Activated CD4-positive, alpha-beta T cell treated with anti-CD3 and anti-CD28 coated beads for 24 hours (primary cell): ENCODE data around the gene DDI2.
"Not testable (repeated sequence)": the region's sequence is repeated elsewhere in the genome, so short reads cannot be mapped to it uniquely, and the experiment has no call there.

ENCODE experiments used
- DNase-seq, 2 donors: peaks; one replicate each; pipeline ENCODE4 v3.0.0-alpha.2; 2020; ENCODE audit warnings: low read depth in 2 of 2

Gene DDI2

DNA sequence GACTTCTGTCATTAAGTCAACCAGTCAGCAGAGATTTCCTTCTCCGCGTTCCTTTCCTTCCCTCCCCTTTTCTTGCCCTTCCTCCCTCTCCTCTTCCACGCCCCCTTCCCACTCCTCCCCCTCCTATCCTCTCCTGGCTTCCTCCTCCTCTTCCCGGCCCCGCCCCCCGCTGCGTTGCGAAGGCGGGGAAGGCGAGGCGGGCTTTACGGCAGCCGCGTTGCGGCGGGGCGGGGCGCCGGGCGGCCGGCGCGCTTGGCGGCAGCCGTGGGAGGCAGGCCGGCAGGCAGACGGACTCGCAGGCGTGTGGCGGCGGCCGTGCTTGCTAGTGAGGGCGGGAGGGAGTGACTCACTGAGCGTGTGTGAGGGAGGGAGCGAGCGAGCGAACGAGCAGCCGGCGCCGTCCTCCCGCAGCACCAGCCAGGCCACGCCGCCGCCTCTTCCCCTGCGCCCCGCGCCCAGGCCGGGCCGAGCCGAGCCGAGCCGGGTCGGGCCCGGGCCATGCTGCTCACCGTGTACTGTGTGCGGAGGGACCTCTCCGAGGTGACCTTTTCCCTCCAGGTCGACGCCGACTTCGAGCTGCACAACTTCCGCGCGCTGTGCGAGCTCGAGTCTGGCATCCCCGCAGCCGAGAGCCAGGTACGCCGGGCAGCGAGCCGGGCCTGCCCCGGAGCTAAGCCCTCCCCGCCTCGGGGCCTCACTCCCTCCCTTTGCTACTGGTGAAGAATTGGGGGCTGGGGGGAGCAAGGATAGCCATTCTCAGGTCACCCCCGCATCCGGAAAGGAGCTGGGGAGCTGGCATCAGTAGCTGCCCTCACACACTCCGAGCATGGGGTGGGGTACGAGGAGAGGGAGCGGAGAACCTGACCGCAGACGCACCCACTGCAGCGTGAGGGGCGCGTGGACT, at the start of gene DDI2:
Gene DDI2, plus strand, starts transcription at position 286 of the 904 bp plus-strand sequence. Its CDS starts 213 bp downstream, at position 499.
- peak; percentile 87 to 88 for DNase-seq

- DNase-seq = no peak
These were observed 48.7 kb upstream of the DDI2 start for GRCh38 chr1:15568387-15569073.

- no peak for DNase-seq
These were observed 46.4 kb upstream of the DDI2 start for GRCh38 chr1:15570861-15571260.

GRCh38 chr1:15571266-15571665, 46.0 kb upstream of the DDI2 start:
- no peak for DNase-seq

DNA sequence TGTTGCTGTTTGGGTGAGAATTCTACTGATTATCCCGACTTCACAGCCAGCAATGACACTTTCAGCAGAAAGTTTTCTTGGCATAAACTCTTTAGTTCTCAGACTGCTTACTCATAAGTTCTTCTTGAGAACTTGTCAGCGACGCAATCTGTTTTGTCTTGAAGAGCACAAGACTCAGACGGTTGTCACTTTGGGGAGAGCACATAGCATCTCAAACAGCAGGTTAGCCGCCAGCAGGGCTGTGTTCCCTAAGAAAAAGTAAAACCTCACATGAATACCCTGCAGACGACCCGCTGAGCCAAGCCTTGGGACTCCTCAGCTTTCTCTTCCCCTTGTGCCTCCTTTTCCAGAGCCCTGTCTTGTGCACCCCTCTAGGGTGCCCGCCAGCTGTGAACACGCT, 43.8 kb upstream of the DDI2 start:
- no peak for DNase-seq

- no peak for DNase-seq
These were observed 42.5 kb upstream of the DDI2 start for GRCh38 chr1:15574741-15575140.

- DNase-seq = no peak
These were observed 41.6 kb upstream of the DDI2 start for GRCh38 chr1:15575549-15576150.

DNA sequence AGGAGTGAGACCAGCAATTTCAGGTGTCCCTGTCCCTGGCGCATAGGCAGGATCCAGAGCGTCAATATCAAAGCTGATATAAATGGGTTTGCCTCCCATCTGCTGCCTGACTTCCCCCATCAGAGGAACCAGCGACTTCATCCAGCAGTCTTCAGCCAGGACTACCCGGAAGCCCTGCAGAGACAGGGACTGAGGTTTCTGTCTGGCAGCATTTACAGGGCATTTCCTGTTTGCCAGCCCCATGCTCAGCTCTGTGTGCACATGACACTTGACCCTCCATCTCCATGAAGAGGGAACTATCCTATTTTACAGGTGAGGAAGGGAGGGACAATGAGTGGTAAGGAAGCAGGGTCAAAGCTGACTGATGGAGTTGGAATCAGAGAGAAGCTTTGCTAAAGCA, 39.6 kb upstream of the DDI2 start:
- no peak for DNase-seq

DNA sequence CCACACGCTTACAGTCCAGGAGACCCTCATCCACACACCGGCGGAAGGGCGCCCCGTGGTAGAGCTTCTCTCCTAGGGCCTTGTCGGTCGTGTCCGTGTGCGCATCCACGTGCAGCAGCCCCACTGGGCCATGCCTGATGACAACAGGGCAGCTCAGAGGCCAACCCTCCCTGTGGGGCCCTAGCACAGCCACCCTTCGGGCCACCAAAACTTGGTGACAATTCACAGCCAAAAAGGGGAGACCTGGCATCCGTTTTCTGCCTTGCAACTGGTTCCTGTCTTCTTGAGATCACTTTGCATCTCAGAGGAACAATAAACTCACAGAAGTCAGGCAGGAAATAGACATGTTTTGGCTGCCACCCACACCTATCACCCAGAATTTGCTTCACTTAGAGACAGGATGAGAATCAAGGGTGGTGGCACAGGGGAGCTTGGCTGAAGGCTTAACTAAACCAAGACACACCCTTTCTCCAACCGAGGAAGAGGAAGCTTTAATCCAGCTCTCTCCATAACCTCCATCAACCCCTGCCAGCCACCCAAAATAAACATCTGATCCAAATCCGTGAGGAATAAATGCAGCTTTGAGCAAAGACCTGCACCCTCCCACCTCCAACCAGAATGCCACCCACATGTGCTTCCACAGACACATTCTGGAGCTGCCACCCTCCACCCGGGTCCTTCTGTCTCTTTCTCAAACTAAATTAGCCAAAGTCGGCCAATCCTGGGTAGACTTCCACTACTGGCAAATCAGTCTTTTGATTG, 38.2 kb upstream of the DDI2 start:
- no peak for DNase-seq

DNA sequence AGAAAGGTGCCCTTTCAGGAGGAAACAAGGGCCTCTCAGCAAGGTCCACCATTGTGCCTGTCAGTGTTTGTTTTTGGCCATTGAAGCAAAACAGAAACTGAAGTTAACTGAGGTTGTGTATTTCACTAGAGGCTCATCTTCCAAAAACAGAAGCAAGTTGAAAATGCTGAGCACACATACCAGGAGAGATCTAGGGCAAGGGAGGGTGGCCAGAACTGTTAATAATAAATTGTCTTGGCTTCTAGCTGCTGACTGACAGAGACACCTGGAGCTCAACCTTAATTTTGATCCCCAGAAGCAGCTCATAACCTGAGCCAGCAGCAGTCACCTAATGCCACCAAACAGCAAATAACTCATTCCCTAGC, 37.6 kb upstream of the DDI2 start:
- no peak for DNase-seq

DNA sequence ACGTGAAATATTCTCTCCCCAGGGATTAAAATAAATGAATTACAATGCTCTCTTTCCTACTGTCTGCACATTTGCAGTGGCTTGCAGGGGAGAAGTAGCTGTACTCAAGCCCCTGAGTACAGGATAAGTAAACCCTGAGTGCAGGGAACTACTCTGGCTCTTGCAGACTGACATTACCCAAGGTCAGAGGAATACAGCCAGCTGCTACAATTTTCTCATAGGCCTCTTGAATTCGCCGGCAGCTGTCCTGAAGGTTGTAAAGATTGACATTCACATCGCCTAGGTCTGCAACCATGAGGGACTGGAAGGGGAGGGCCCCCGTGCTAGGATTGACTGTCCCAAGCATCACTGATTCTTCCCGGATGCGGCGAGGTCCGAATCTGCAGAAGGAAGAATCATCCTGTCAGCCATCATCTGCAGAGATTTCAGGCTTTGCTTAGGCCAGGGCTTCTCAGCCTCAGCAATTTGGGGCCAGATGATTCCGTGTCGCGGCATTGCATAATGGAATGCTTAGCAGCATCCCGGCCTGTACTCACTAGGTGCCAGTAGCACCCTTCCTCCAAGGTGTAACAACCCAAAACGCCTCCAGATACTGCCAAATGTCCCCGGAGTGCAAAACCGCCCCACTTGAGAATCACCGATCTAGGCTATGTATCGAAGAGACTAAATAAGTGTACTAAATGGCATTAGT, 34.1 kb upstream of the DDI2 start:
- DNase-seq = no peak

- DNase-seq = peak; percentile 48 to 53
These were observed 32.5 kb upstream of the DDI2 start, which contains the start of gene AGMAT for GRCh38 chr1:15584489-15585363. AGMAT (minus strand) TSS chr1:15585051; CDS start chr1:15584967, 84 bp downstream.

DNA sequence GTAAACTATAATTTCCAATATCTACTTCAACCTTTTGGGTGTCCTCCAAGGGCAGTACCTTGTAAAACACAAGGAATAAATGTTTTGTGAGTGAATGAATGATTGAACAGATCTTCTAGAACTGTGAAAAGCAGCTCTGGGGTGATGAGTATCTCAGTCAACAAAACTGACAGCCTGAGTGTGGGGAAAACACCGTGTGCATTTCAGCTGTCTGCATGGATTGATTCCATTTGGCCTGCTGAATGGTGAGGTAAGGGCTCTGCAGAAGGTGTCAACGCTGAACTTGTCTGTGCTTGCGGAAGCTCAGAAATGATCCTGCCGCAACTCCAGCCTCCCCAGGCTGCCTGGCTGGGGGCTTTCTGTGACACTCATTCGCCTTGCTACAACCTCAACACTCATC, 25.0 kb upstream of the DDI2 start:
- DNase-seq = no peak

DNA sequence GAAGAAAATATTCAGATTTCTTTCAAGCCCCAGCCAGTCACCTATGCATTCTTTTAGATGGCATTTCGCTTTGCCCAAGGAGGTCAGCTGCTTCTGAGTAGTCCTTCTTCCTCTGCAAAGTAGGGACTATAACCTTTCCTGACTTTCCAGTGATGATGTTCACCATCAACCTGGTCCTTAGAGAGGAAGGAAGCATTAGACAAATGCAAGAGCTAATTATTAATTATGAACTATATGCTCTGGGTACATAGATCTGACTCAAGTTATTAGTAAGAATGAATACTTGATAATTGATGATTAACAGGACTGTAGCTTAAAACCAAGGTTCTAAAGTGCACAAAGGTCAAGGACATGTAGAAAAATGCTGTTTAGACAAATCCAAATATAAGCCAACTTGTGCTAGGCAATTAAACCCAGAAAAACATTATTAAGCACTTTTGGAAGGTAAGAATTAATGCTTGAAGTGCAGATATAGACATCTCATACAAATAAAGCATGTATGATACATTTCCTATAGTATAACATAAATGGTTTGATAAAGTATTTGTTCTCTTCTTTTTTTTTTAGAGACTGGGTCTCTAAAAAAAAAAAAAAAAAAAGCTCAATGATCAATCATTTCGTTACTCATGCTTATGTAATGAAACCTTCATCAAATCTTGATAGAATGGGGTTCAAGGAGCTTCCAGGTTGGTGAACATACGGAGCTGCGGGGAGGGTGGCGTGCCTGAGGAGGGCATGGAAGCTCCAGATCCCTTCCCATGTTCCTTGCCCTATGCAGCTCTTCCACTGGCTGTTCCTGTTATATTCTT, 21.2 kb upstream of the DDI2 start:
- no peak for DNase-seq

DNA sequence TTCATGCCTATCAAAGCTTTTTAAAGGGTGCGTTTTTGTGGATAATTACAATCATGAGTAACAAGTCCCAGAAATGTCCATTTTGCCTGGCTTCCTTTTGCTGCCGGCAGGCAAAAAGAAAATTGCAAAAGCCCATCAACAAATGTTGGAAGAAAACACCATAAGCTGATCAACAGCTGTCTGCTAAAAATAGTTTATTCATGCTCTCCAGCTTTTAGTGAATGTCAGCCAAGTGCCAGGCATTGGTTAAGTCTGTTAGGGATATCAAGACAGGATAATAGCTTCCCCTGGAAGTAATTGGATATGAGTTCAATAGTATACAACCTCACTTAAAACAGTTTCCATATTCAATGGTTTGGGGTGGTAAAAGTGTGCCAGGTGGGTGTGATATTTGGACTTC, 18.8 kb upstream of the DDI2 start:
- no peak for DNase-seq

DNA sequence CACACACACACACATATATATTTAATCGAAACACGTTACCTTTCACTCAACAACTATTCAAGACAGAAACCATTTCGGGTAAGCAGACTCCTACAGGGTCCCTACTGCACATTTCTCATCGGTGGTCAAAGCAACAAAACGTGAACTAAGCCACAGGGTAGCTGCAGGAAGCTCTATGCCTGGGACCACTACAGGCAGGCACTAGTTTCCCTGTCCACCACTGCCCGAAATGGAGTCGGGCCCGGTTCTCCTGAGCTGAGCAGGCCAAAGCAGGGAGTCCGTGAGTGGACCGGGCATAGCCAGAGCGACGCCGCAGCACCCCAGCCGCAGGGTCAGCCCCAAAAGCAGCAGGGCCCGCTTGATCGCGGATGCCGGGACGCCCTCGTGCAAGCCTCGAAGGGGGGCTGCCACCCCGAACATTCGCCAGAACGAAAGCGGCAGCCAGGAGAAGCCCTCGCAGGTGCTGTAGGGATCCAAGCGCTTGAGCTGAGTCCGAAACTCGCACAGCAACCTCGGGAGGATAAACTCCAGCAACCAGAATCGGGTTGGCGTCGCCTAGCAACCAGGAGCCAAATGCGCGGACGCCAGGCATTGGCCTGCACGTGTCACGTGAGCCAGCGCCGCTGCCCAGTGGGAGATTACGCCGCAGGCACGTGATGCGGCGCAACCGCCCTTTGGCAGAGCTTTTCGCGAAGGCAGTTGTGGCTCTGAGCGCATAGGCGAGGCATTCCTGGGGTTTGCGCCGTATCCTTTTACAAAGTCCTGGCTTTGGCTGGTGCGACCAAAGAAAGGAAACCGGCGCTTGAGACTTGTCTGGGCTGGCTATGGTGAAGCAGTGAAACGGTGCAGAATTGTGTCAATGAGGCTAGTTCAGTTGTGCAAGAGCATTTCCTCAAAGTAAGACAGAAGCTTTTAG, 13.9 kb upstream of the DDI2 start:
- DNase-seq = peak; percentile 81 to 87

DNA sequence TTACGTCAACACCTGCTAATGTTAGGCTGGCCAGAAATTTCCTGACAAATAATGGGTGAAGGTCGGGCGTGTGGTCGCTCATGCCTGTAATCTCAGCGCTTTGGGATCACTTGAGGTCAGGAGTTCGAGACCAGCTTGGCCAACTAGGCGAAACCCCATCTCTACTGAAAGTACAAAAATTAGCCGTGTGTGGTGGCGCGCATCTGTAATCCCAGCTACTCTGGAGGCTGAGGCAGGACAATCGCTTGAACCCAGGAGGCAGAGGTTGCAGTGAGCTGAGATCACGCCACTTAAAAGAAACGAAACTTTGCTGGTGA, 13.3 kb upstream of the DDI2 start:
- DNase-seq = not testable (repeated sequence)

DNA sequence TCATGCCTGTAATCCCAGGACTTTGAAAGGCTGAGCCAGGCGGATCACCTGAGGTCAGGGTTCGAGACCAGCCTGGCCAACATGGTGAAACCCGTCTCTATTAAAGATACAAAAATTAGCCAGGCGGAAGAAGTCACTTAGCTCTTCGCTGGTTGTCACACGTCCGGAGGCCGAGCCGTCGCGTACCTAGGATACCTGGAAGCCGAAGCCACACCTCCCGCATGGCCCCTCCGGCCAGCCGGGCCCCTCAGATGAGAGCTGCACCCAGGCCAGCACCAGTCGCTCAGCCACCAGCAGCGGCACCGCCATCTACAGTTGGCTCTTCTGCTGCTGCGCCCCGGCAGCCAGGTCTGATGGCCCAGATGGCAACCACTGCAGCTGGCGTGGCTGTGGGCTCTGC, 12.9 kb upstream of the DDI2 start:
- not testable (repeated sequence) for DNase-seq
